Stomach (tissue), 9 donors: ENCODE results near the gene TOX2. TPM values are rescaled to one million over a fixed set of nuclear protein-coding genes. Genes with fewer than 3 reads are reported as not detected.

Source experiments
- DNase-seq, 2 donors: peaks; one replicate each; pipeline versions ENCODE4 v3.0.0 to v3.0.0-alpha.2; 2013 to 2019
- H3K27ac ChIP-seq, 5 donors: fragments of 200-600 bp in 4 of 5; sonication (generic) in 4 of 5; one replicate each; pipeline ENCODE4 v1.5.1; 2013 to 2019; ENCODE audit warnings: mild to moderate bottlenecking in 1 of 5, moderate library complexity in 1 of 5
- H3K27me3 ChIP-seq, 3 donors: fragments of 200-600 bp; sonication (generic); one replicate each; pipeline ENCODE4 v1.5.1; 2017 to 2019; ENCODE audit warnings: mixed run types in 1 of 3
- H3K36me3 ChIP-seq, 4 donors: fragments of 200-600 bp; sonication (generic); 1 replicate in 3 of 4; 2 replicates in 1 of 4; pipeline ENCODE4 v1.5.1; 2016 to 2019
- H3K4me1 ChIP-seq, 4 donors: fragments of 200-600 bp; sonication (generic); one replicate each; pipeline ENCODE4 v1.5.1; 2016 to 2019
- H3K4me3 ChIP-seq, 4 donors: fragments of 200-600 bp; sonication (generic) in 3 of 4; one replicate each; pipeline ENCODE4 v1.5.1; 2016 to 2019; ENCODE audit warnings: mild to moderate bottlenecking in 1 of 4
- H3K9me3 ChIP-seq, 4 donors: fragments of 200-600 bp; sonication (generic); one replicate each; pipeline ENCODE4 v1.5.1; 2016 to 2019
- CTCF ChIP-seq, 7 experiments: fragments of 450-650 bp in 4 of 7; fragments of 200-600 bp in 3 of 7; sonication (generic) in 3 of 7; IDR thresholded peaks; one replicate each; pipeline ENCODE4 v1.5.1; 2016 to 2019; ENCODE audit warnings: antibody characterized with exemption in 7 of 7, control low read depth in 2 of 7, mild to moderate bottlenecking in 1 of 7
- EP300 ChIP-seq: sonication (generic); formaldehyde crosslinking; IDR thresholded peaks from one replicate; pipeline ENCODE4 v1.6.1; 2017; ENCODE audit warnings: antibody characterized with exemption
- POLR2A ChIP-seq, 4 donors: fragments of 450-650 bp; IDR thresholded peaks; one replicate each; pipeline ENCODE4 v1.6.1; 2016; ENCODE audit warnings: antibody characterized with exemption in 4 of 4, control low read depth in 2 of 4, mild to moderate bottlenecking in 1 of 4, moderate library complexity in 1 of 4
- POLR2AphosphoS5 ChIP-seq, 3 donors: sonication (generic); formaldehyde crosslinking; IDR thresholded peaks; one replicate each; pipeline ENCODE4 v1.6.1; 2016; ENCODE audit warnings: antibody characterized with exemption in 3 of 3
- WGBS, 5 donors: extraction: QIAGEN DNeasy Blood & Tissue Kit in 3 of 5; methylation state at CpG; one replicate each; pipeline versions ENCODE4 v1.1.5 to v1.1.7; 2013 to 2018; 5-methylcytosine and 5-hydroxymethylcytosine counted together
- intact Hi-C: fragments of 100-400 bp; cut with DNase I; formaldehyde crosslinking; loops from one replicate; pipeline ENCODE4 v1.15.1; 2023; ENCODE audit warnings: low total_unique reads
- polyA plus RNA-seq, 3 donors: library from polyadenylated mRNA; stranded (reverse); fragments of 200-250 nt; gene quantifications; one replicate each; pipeline ENCODE4 v1.2.3, GENCODE V29; 2013
- small RNA-seq, 4 donors: library from RNA; depleted of rRNA; stranded (forward); fragments of <200 nt; gene quantifications; one replicate each; pipeline ENCODE3, GENCODE V24; 2016
- total RNA-seq, 5 donors: library from RNA; depleted of rRNA; stranded (reverse); fragments of >200 nt; gene quantifications; one replicate each; pipeline versions ENCODE4 v1.1.0 to v1.2.3, GENCODE V29; 2014 to 2016
- donor health status: healthy with polysubstance abuse.
- donor health status: Bipolar disorder and iron deficiency.
- donor health status: healthy.

The TOX2 gene
- total and polyA plus RNA-seq, 8 donors, result 0.87 to 20.2 (median 7.0) TPM; not detected in 1

GRCh38 chr20:44117296-44118184 lies 202.9 kb downstream of the TOX2 start:
- Histone ChIP-seq H3K27ac (peak overlapping the region in 2 of 5 donors; percentile 19 to 55), H3K4me3 (no peak overlapping the region), H3K4me1 (peaks cover 6 to 29% (median 13%) of the 10 kb centered on the region in 4 donors), H3K36me3 (no peaks in the 10 kb centered on the region), H3K9me3 (no peaks in the 10 kb centered on the region), H3K27me3 (peaks cover 0 to 36% (median 14%) of the 10 kb centered on the region in 3 donors)
- TF ChIP-seq EP300 (no peak), POLR2AphosphoS5 (IDR thresholded peaks at IDR 0.05) (no peak), CTCF (IDR thresholded peaks at IDR 0.05) (no peak), POLR2A (IDR thresholded peaks at IDR 0.05) (no peak)
- whole genome bisulfite sequencing, 5 donors, result 67 to 87% (median 86%) methylated on average over 8 of the region's 8 CpGs
- DNase-seq, result no peak
- intact Hi-C loops, result loop anchor here (5.0 kb wide), 1 partner anchor 75 kb away; no protein-coding TSS in a partner anchor

GRCh38 chr20:44118185-44119033 lies 203.8 kb downstream of the TOX2 start:
- DNase-seq, result no peak
- no peak overlapping the region for H3K4me3 ChIP-seq
- H3K9me3 ChIP-seq, result no peaks in the 10 kb centered on the region
- WGBS, 5 donors, result 82 to 87% (median 85%) methylated on average over 9 of the region's 9 CpGs
- H3K36me3 ChIP-seq, result no peaks in the 10 kb centered on the region
- H3K4me1 ChIP-seq, result peaks cover 6 to 25% (median 14%) of the 10 kb centered on the region in 4 donors
- H3K27ac ChIP-seq, result peak overlapping the region in 1 of 5 donors; percentile 3
- intact Hi-C loops, result loop anchor here (5.0 kb wide), 1 partner anchor 74 kb away; no protein-coding TSS in a partner anchor
- TF ChIP-seq EP300 (no peak), POLR2A (IDR thresholded peaks at IDR 0.05) (no peak), CTCF (IDR thresholded peaks at IDR 0.05) (no peak), POLR2AphosphoS5 (IDR thresholded peaks at IDR 0.05) (no peak)
- H3K27me3 ChIP-seq, result peaks cover 0 to 45% (median 14%) of the 10 kb centered on the region in 3 donors

Small RNAs within 50 kb of the gene (small RNA-seq; reads per million reads assigned to genes)
- 0 reads per million in 4 donors for gene RN7SL443P

Other genes with a start within 250 kb of the TOX2 start
- gene MYBL2, start 247.7 kb upstream of the TOX2 start, total RNA-seq, result 10 to 100 TPM in 1 of 5 donors, 1 to 10 TPM in 4; 4.3 to 25.1 (median 5.8) TPM
- 1 to 10 TPM; 4.1 to 9.5 (median 6.4) TPM for gene MYBL2, start 247.7 kb upstream of the TOX2 start, polyA plus RNA-seq
- not detected for gene GTSF1L, start 187.8 kb upstream of the TOX2 start, total RNA-seq
- not detected for gene GTSF1L, start 187.8 kb upstream of the TOX2 start, polyA plus RNA-seq